SK-N-SH treated with all-trans-retinoic acid at 6 μM for 48 hours (cell line): ENCODE measurements around the gene PSEN2.

Experiments
- ARNTL ChIP-seq: fragments of 450-650 bp; formaldehyde crosslinking; IDR thresholded peaks from 2 replicates; pipeline ENCODE4 v1.5.0; 2020; ENCODE audit warnings: low read depth, mild to moderate bottlenecking, moderate library complexity, borderline replicate concordance
- BACH2 ChIP-seq: fragments of 250-450 bp; sonication (Bioruptor Pico); IDR thresholded peaks from 2 replicates; pipeline ENCODE4 v1.9.0; 2021; ENCODE audit warnings: mild to moderate bottlenecking, borderline replicate concordance
- CREB5 ChIP-seq: fragments of 250-450 bp; sonication (Bioruptor Pico); IDR thresholded peaks from 2 replicates; pipeline ENCODE4 v1.5.1; 2020; ENCODE audit warnings: low read depth, mild to moderate bottlenecking, moderate library complexity
- CSRNP3 ChIP-seq: fragments of 250-450 bp; sonication (Bioruptor Pico); IDR thresholded peaks from 2 replicates; pipeline ENCODE4 v1.5.1; 2021; ENCODE audit warnings: mild to moderate bottlenecking, moderate library complexity
- ESRRG ChIP-seq: fragments of 250-450 bp; sonication (Bioruptor Pico); IDR thresholded peaks from 2 replicates; pipeline ENCODE4 v1.6.1; 2021; ENCODE audit warnings: mild to moderate bottlenecking
- ISL1 ChIP-seq: fragments of 250-450 bp; sonication (Bioruptor Pico); IDR thresholded peaks from 2 replicates; pipeline ENCODE4 v2.1.2; 2022; ENCODE audit warnings: mild to moderate bottlenecking, moderate library complexity
- OSR1 ChIP-seq: fragments of 250-450 bp; sonication (Bioruptor Pico); IDR thresholded peaks from 2 replicates; pipeline ENCODE4 v1.8.0; 2022; ENCODE audit warnings: moderate library complexity, mild to moderate bottlenecking, inconsistent platforms
- PATZ1 ChIP-seq: fragments of 250-450 bp; sonication (Bioruptor Pico); IDR thresholded peaks from 2 replicates; pipeline ENCODE4 v1.8.0; 2020; ENCODE audit warnings: mild to moderate bottlenecking, moderate library complexity, borderline replicate concordance
- RARB ChIP-seq: fragments of 250-450 bp; sonication (Bioruptor Pico); IDR thresholded peaks from 2 replicates; pipeline ENCODE4 v1.8.0; 2021; ENCODE audit warnings: mild to moderate bottlenecking, moderate library complexity
- TCF4 ChIP-seq: fragments of 250-450 bp; sonication (Bioruptor Pico); IDR thresholded peaks from 2 replicates; pipeline ENCODE4 v1.8.0; 2021; ENCODE audit warnings: mild to moderate bottlenecking, moderate library complexity, borderline replicate concordance
- TOX ChIP-seq: fragments of 250-450 bp; sonication (Bioruptor Pico); IDR thresholded peaks from 2 replicates; pipeline ENCODE4 v1.8.0; 2021; ENCODE audit warnings: mild to moderate bottlenecking, moderate library complexity, borderline replicate concordance
- ZFP30 ChIP-seq: fragments of 450-650 bp; formaldehyde crosslinking; IDR thresholded peaks from 2 replicates; pipeline ENCODE4 v1.5.0; 2022; ENCODE audit warnings: mild to moderate bottlenecking, moderate library complexity
- ZNF565 ChIP-seq: fragments of 450-650 bp; formaldehyde crosslinking; conservative IDR thresholded peaks from 2 replicates; pipeline ENCODE4 v1.5.0; 2020; ENCODE audit warnings: low read depth, mild to moderate bottlenecking, moderate library complexity
- ZNF70 ChIP-seq: fragments of 450-650 bp; formaldehyde crosslinking; IDR thresholded peaks from 2 replicates; pipeline ENCODE4 v1.5.0; 2020; ENCODE audit warnings: mild to moderate bottlenecking, moderate library complexity

GRCh38 chr1:226838456-226838855 is 32.0 kb upstream of the PSEN2 start:
- TF ChIP-seq OSR1 (CRISPR knock-in tag): no peak
- no peak for TF ChIP-seq ZNF70 (CRISPR knock-in tag)
- no peak for TF ChIP-seq ISL1
- TF ChIP-seq RARB (CRISPR knock-in tag): no peak
- no peak for TF ChIP-seq ZFP30 (CRISPR knock-in tag)
- TF ChIP-seq BACH2 (CRISPR knock-in tag): no peak
- no peak for TF ChIP-seq ESRRG (CRISPR knock-in tag)
- no peak for TF ChIP-seq PATZ1
- no peak for TF ChIP-seq CSRNP3 (CRISPR knock-in tag)
- TF ChIP-seq ZNF565 (CRISPR knock-in tag): no peak
- no peak for TF ChIP-seq CREB5
- no peak for TF ChIP-seq ARNTL (CRISPR knock-in tag)
- no peak for TF ChIP-seq TOX (CRISPR knock-in tag)
- no peak for TF ChIP-seq TCF4 (CRISPR knock-in tag)
